Left ventricle myocardium superior (tissue), 1 donor: ENCODE results near the gene SEC23A. TPM values are rescaled to one million over a fixed set of nuclear protein-coding genes. Genes with fewer than 3 reads are reported as not detected.

Experiments
- ATAC-seq: fragments of 200-7000 bp; cut with Tn5 transposase; one replicate; pipeline ENCODE4 v1.9.1; 2020; ENCODE audit warnings: mild to moderate bottlenecking, moderate library complexity
- DNase-seq: peaks from one replicate; pipeline ENCODE4 v3.0.0-alpha.2; 2020
- intact Hi-C: fragments of 100-400 bp; cut with micrococcal nuclease; formaldehyde crosslinking; loops from one replicate; pipeline ENCODE4 v1.11.0; 2022
- total RNA-seq: library from RNA; stranded (reverse); fragmentation: NEBNext Ultra II Directional; extraction: Animal tissue kit (Norgen Biotek cat#: 25700); gene quantifications from one replicate; pipeline ENCODE4 v1.2.1, GENCODE V29; 2021
- donor health status: DM: no; HTN: yes; CAD: no; lungs with severe emphysema.

The SEC23A gene
- total RNA-seq, 1 donor from 2014 or later: 85.5 TPM

GRCh38 chr14:39006721-39007410 lies 96.2 kb downstream of the SEC23A start:
- ATAC-seq: no peak
- no peak for DNase-seq
- intact Hi-C loops: no loop called here

- intact Hi-C loops: no loop called here
- ATAC-seq (peak; percentile 97), DNase-seq (peak; percentile 65)
Measured at GRCh38 chr14:39005044-39005880, 97.8 kb downstream of the SEC23A start.

GRCh38 chr14:38999949-39000348 lies 103.1 kb downstream of the SEC23A start:
- no peak for DNase-seq
- intact Hi-C loops: no loop called here
- ATAC-seq: no peak

GRCh38 chr14:38994731-38995130 lies 108.3 kb downstream of the SEC23A start:
- DNase-seq: no peak
- peak; percentile 55 for ATAC-seq
- intact Hi-C loops: no loop called here

GRCh38 chr14:38993981-38994380 lies 109.1 kb downstream of the SEC23A start:
- no peak for ATAC-seq
- DNase-seq: no peak
- intact Hi-C loops: no loop called here

GRCh38 chr14:38992067-38992844 lies 110.8 kb downstream of the SEC23A start:
- DNase-seq (no peak), ATAC-seq (peak; percentile 55)
- intact Hi-C loops: no loop called here

- intact Hi-C loops: no loop called here
- ATAC-seq (no peak), DNase-seq (no peak)
Measured at GRCh38 chr14:38991299-38991698, 111.7 kb downstream of the SEC23A start.

GRCh38 chr14:38989922-38990546 lies 113.0 kb downstream of the SEC23A start:
- no peak for DNase-seq
- intact Hi-C loops: no loop called here
- ATAC-seq: peak; percentile 26

GRCh38 chr14:38987781-38988180 lies 115.3 kb downstream of the SEC23A start:
- no peak for DNase-seq
- ATAC-seq: no peak
- intact Hi-C loops: no loop called here

- no peak for DNase-seq
- intact Hi-C loops: no loop called here
- ATAC-seq: no peak
Measured at GRCh38 chr14:38982837-38983236, 120.2 kb downstream of the SEC23A start.

- intact Hi-C loops: no loop called here
- DNase-seq (no peak), ATAC-seq (no peak)
Measured at GRCh38 chr14:38982278-38982677, 120.8 kb downstream of the SEC23A start.

Other genes with a start within 250 kb of the SEC23A start
- 7.7 TPM for gene GEMIN2, start 11.1 kb upstream of the SEC23A start, total RNA-seq
- gene TRAPPC6B, start 67.1 kb upstream of the SEC23A start, total RNA-seq: 22.8 TPM
- 29.0 TPM for gene PNN, start 72.0 kb upstream of the SEC23A start, total RNA-seq
- 26.5 TPM for gene MIA2, start 130.7 kb upstream of the SEC23A start, total RNA-seq